Smooth muscle cell (in vitro differentiated cells): ENCODE results near the gene AGPAT3. TPM values are rescaled to one million over a fixed set of nuclear protein-coding genes. Genes with fewer than 3 reads are reported as not detected.

Source experiments
- DNase-seq: peaks from one replicate; lab custom pipeline; 2025; ENCODE audit not compliant: unreplicated experiment; lab: John Stamatoyannopoulos, UW
- H2AFZ ChIP-seq: fragments of 200-600 bp; sonication (generic); 2 replicates; pipeline ENCODE4 v1.6.0; 2016; ENCODE audit warnings: antibody characterized with exemption, low read depth, mild to moderate bottlenecking
- H3F3A ChIP-seq: fragments of 200-600 bp; sonication (generic); 2 replicates; pipeline ENCODE4 v1.6.0; 2017; ENCODE audit warnings: antibody characterized with exemption, low read depth
- H3K27ac ChIP-seq: fragments of 200-600 bp; sonication (generic); 2 replicates; pipeline ENCODE4 v1.5.1; 2016; ENCODE audit warnings: low read depth, mild to moderate bottlenecking
- H3K27me3 ChIP-seq: fragments of 200-600 bp; sonication (generic); 2 replicates; pipeline ENCODE4 v1.6.1; 2016; ENCODE audit warnings: low read depth, mild to moderate bottlenecking
- H3K36me3 ChIP-seq: fragments of 200-600 bp; sonication (generic); 2 replicates; pipeline ENCODE4 v1.5.1; 2016; ENCODE audit warnings: low read depth
- H3K4me1 ChIP-seq: fragments of 200-600 bp; sonication (generic); 2 replicates; pipeline ENCODE4 v1.5.1; 2016; ENCODE audit warnings: low read depth
- H3K4me2 ChIP-seq: fragments of 200-600 bp; sonication (generic); 2 replicates; pipeline ENCODE4 v1.6.0; 2016; ENCODE audit warnings: mild to moderate bottlenecking
- H3K4me3 ChIP-seq: fragments of 200-600 bp; sonication (generic); 2 replicates; pipeline ENCODE4 v1.5.1; 2016; ENCODE audit warnings: mild to moderate bottlenecking
- H3K79me2 ChIP-seq: fragments of 200-600 bp; sonication (generic); 2 replicates; pipeline ENCODE4 v1.6.0; 2016; ENCODE audit warnings: low read depth, mild to moderate bottlenecking
- H3K9ac ChIP-seq: fragments of 200-600 bp; sonication (generic); 2 replicates; pipeline ENCODE4 v1.6.0; 2016; ENCODE audit warnings: low read depth
- H3K9me3 ChIP-seq: fragments of 200-600 bp; sonication (generic); replicated peaks from 2 replicates; pipeline ENCODE4 v1.5.1; 2016; ENCODE audit warnings: low read depth
- H4K20me1 ChIP-seq: fragments of 200-600 bp; sonication (generic); 2 replicates; pipeline ENCODE4 v1.6.0; 2016; ENCODE audit warnings: low read depth
- WGBS: methylation state at CpG from one replicate; pipeline ENCODE4 v1.1.7; 2016; ENCODE audit warnings: low lambda C conversion rate; 5-methylcytosine and 5-hydroxymethylcytosine counted together
- polyA plus RNA-seq: library from polyadenylated mRNA; unstranded; fragments of >200 nt; fragmentation: Nextera tagmentation; extraction: Ambion mirVana; gene quantifications from 2 replicates; pipeline ENCODE4 v1.2.1, GENCODE V29; 2016
- total RNA-seq: library from RNA; depleted of rRNA; stranded (reverse); fragments of >200 nt; gene quantifications from 2 replicates; pipeline ENCODE4 v1.2.3, GENCODE V29; 2014
- TF ChIP-seq, protein P1 (sequence below): fragments of 200-600 bp; sonication (generic); IDR thresholded peaks from 2 replicates; pipeline ENCODE4 v1.5.1; 2017; ENCODE audit warnings: borderline replicate concordance, mild to moderate bottlenecking, antibody characterized with exemption; ENCODE audit not compliant: insufficient read depth, poor library complexity, severe bottlenecking

Gene AGPAT3
- total and polyA plus RNA-seq, 2 experiments from 2014 or later = 10.9 to 17.2 TPM

DNA sequence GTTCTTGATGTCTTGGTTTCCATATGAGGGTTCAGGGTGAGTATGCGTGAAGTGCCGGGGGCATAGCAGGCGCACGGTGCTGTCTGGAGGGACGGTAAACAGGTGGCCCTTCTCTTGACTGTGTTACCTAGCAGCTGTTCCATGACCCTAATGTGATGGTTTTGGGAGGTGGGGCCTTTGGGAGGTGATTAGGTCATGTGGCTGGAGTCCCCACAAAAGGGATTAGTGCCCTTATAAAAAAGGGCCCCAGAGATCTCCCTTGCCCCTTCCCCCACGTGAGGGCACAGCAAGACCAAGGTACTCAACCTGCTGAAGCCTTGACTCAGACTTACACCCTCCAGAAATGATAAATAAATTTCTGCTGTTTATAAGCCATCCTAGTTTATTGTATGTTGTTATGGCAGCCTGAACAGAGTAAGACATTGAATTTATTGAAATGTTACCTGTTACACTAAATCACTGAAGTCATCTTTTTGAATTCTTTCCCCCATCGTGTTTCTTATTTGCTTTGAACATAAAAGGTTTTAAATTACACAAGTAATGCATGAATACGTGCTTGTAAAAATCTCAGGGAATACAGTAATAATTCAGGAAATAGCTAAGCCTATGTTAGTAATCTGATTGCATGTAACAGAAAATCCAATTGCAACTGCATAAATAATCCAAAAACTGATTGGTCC lies 162.7 kb downstream of the AGPAT3 start:
- TF ChIP-seq, protein P1, sequence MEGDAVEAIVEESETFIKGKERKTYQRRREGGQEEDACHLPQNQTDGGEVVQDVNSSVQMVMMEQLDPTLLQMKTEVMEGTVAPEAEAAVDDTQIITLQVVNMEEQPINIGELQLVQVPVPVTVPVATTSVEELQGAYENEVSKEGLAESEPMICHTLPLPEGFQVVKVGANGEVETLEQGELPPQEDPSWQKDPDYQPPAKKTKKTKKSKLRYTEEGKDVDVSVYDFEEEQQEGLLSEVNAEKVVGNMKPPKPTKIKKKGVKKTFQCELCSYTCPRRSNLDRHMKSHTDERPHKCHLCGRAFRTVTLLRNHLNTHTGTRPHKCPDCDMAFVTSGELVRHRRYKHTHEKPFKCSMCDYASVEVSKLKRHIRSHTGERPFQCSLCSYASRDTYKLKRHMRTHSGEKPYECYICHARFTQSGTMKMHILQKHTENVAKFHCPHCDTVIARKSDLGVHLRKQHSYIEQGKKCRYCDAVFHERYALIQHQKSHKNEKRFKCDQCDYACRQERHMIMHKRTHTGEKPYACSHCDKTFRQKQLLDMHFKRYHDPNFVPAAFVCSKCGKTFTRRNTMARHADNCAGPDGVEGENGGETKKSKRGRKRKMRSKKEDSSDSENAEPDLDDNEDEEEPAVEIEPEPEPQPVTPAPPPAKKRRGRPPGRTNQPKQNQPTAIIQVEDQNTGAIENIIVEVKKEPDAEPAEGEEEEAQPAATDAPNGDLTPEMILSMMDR = no peak
- Histone ChIP-seq H3K9ac (no peak overlapping the region), H3K4me2 (no peak overlapping the region), H3K9me3 (no peaks in the 10 kb centered on the region), H3K27me3 (no peaks in the 10 kb centered on the region), H3K4me3 (no peak overlapping the region), H3K27ac (no peak overlapping the region), H3K36me3 (peaks cover 2% of the 10 kb centered on the region), H3K4me1 (peaks cover 17% of the 10 kb centered on the region), H3K79me2 (peaks cover 84% of the 10 kb centered on the region), H3F3A (peaks cover 11% of the 10 kb centered on the region), H4K20me1 (peaks cover 95% of the 10 kb centered on the region), H2AFZ (no peak overlapping the region)
- WGBS = 98% methylated on average over 8 of the region's 8 CpGs
- DNase-seq = no peak

DNA sequence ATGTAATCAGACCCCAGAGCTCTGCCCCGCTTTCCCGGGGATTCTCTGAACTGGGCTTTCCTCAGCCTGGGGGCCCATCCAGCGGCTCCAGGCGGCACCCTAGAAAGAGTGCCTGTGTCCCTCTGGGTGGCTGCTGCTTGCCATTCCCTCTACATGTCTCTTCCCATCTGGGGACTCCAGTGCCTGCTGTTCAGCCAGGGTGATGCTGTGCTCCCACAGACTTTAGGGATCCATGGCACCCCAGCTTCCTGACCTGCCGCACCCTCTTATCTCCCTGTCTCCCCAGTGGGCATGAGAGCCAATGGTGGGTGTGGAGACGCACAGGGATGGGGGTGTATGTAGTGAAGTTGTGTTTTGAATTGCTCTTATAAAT lies 163.2 kb downstream of the AGPAT3 start:
- H3K4me1 ChIP-seq = peaks cover 17% of the 10 kb centered on the region
- no peaks in the 10 kb centered on the region for H3K9me3 ChIP-seq
- TF ChIP-seq, protein P1 = no peak
- peaks cover 97% of the 10 kb centered on the region for H4K20me1 ChIP-seq
- peaks cover 83% of the 10 kb centered on the region for H3K79me2 ChIP-seq
- no peak overlapping the region for H3K27ac ChIP-seq
- no peak overlapping the region for H3K9ac ChIP-seq
- 94% methylated on average over 6 of the region's 6 CpGs for WGBS
- no peak overlapping the region for H3K4me3 ChIP-seq
- no peaks in the 10 kb centered on the region for H3K27me3 ChIP-seq
- H3K4me2 ChIP-seq = no peak overlapping the region
- peaks cover 11% of the 10 kb centered on the region for H3F3A ChIP-seq
- peaks cover 4% of the 10 kb centered on the region for H3K36me3 ChIP-seq
- no peak overlapping the region for H2AFZ ChIP-seq
- DNase-seq = no peak

GRCh38 chr21:44029460-44030087 lies 164.6 kb downstream of the AGPAT3 start:
- Histone ChIP-seq H3K27ac (no peak overlapping the region), H3K9me3 (no peaks in the 10 kb centered on the region), H4K20me1 (peaks cover 85% of the 10 kb centered on the region), H3K4me1 (peaks cover 17% of the 10 kb centered on the region), H3K9ac (no peak overlapping the region), H3K4me3 (no peak overlapping the region), H2AFZ (no peak overlapping the region), H3F3A (peaks cover 5% of the 10 kb centered on the region), H3K36me3 (peaks cover 4% of the 10 kb centered on the region), H3K27me3 (no peaks in the 10 kb centered on the region), H3K4me2 (no peak overlapping the region), H3K79me2 (peaks cover 75% of the 10 kb centered on the region)
- DNase-seq = no peak
- TF ChIP-seq, protein P1 = no peak
- 98% methylated on average over 6 of the region's 6 CpGs for WGBS
